HG03571 (cell line): ENCODE measurements around the gene KRTAP10-5.
"Not testable (repeated sequence)": the region's sequence is repeated elsewhere in the genome, so short reads cannot be mapped to it uniquely, and the experiment has no call there.

ENCODE experiments used
- ATAC-seq: cut with Tn5 transposase; IDR thresholded peaks from one replicate; pipeline ENCODE4 v1.9.1; 2021; ENCODE audit not compliant: unreplicated experiment

Gene KRTAP10-5

GRCh38 chr21:44611551-44611950, 31.1 kb upstream of the KRTAP10-5 start:
- ATAC-seq = no peak

GRCh38 chr21:44610157-44610843, 29.9 kb upstream of the KRTAP10-5 start:
- ATAC-seq = not testable (repeated sequence)

DNA sequence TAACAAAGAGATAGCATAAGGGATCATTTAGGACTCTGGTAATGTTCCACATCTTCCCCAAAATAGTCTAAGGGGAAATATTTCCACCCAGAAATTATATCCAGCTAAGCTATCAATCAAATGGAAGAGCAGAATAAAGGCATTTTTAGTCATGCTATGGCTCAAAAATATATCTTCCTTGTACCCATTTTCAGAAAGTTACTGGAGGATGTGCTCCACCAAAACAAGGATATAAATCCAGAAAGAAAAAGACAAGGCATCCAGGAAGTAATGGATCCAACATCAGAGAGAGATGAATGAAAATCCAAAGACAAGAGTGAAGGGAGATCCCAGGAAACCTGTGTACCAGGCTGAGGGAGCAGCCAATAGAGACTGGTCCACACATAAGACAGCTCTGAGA, 28.8 kb upstream of the KRTAP10-5 start:
- no peak for ATAC-seq

DNA sequence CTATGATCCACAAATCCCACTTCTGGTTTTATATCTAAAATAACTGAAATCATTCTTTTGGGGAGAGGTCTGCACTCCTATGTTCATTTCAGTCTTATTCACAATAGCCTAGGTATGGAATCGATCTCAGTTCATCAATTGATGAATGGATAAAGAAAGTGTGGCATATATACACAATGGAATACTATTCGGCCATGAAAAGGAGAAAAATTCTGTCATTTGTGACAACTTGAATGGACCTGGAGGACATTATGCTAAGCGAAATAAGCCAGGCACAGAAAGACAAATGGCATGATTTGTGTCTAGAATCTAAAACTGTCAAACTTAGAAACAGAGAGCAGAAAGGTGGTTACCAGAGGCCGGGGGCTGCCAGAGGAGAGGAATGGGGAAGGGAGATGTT, 26.1 kb upstream of the KRTAP10-5 start:
- ATAC-seq = no peak

DNA sequence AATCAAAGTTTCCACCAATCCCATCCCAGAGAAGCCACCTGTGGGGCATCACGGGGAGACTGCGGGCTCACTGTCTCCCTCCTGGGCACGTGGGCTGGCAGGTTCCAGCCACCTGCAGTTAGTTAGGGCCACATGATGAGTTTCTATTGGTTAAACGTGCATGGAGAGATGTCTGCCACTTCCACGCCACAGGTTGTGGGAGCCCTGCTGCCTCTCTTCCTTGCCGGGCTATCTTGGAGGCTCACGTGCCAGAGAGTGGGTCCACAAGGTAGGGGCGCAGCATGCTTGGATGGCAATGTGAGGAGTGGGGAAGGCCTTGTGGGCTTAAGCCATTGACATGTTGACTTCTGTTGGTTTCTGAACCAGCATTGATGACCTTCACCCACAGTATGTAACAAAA, 23.5 kb upstream of the KRTAP10-5 start:
- ATAC-seq = no peak

GRCh38 chr21:44603109-44603875, 22.9 kb upstream of the KRTAP10-5 start:
- no peak for ATAC-seq

DNA sequence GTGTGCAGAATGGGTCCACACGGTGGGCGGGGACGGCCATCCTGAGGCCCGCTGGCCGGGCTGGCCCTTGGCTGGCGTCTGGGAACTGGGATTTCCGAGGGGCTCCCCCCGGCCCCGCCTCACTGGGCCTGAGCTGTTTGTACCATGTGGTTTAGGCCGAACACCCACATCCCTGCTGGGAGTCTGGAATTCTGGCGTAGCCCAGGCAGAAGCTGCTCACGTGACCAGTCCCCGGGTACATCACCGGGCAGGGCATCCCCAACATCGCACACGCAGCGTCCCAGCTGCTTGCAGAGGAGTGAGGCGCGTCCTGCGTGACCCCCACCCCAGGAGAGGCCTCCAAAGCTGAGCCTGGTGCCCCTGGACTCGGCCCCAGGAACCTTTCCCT, 22.1 kb upstream of the KRTAP10-5 start:
- no peak for ATAC-seq

GRCh38 chr21:44601596-44602462, 21.4 kb upstream of the KRTAP10-5 start:
- no peak for ATAC-seq

DNA sequence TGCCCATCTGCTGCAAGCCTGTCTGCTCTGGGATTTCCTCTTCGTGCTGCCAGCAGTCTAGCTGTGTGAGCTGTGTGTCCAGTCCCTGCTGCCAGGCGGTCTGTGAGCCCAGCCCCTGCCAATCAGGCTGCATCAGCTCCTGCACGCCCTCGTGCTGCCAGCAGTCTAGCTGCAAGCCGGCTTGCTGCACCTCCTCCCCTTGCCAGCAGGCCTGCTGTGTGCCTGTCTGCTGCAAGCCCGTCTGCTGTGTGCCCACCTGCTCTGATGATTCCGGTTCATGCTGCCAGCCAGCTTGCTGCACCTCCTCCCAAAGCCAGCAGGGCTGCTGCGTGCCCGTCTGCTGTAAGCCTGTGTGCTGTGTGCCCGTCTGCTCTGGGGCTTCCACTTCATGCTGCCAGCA, 20.7 kb upstream of the KRTAP10-5 start:
- ATAC-seq = not testable (repeated sequence)

DNA sequence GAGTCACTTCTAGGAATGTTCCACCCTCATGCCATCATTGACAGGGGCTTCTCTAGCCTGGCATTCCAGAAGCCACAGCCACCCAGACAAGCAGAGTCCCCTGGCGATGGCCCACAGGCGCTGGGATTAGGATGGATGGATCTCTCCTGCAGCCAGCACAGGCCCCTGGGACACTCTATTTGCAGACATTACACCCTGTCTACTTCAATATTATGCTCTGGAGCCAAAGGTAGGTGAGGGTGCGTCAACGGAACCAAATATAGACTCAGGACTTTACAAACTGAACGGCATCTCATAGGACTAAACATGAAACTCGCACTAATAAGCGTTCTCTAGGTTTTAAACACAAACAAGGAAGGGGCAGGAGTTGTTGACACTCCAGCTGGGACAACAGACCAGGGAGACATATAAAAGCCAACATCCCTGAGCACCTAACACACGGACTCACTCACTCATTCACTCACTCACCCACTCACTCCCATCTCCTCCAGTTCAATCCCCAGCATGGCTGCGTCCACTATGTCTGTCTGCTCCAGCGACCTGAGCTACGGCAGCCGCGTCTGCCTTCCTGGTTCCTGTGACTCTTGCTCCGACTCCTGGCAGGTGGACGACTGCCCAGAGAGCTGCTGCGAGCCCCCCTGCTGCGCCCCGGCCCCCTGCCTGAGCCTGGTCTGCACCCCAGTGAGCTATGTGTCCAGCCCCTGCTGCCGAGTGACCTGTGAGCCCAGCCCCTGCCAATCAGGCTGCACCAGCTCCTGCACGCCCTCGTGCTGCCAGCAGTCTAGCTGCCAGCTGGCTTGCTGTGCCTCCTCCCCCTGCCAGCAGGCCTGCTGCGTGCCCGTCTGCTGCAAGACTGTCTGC, 19.9 kb upstream of the KRTAP10-5 start, which contains the start of gene KRTAP10-7:
TSS of gene KRTAP10-7 (plus strand) at position 480 of the 861 bp plus-strand sequence. CDS start at position 505, 25 bp downstream.
- not testable (repeated sequence) for ATAC-seq

GRCh38 chr21:44599264-44600029, 19.0 kb upstream of the KRTAP10-5 start:
- ATAC-seq = no peak

DNA sequence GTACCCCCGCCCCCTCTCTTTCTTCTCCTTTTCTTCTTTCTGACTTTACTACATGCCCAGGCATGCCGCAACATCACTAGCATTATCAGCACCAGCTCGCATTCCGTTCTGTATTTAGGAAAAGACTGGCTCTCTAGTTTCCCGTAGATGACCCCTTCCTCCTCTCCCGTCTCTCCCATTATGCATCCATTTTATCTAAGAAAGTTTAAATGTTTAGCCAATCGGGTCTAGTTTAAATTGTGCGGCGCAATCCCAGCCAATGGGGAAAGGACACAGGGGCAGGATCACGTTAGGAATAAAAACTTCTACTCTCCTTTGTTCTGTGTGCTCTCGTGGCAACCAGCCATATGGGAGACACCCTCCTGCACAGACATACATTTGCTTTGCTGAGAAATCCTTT, 17.7 kb upstream of the KRTAP10-5 start:
- ATAC-seq = no peak

GRCh38 chr21:44596068-44596725, 15.8 kb upstream of the KRTAP10-5 start:
- ATAC-seq = no peak

DNA sequence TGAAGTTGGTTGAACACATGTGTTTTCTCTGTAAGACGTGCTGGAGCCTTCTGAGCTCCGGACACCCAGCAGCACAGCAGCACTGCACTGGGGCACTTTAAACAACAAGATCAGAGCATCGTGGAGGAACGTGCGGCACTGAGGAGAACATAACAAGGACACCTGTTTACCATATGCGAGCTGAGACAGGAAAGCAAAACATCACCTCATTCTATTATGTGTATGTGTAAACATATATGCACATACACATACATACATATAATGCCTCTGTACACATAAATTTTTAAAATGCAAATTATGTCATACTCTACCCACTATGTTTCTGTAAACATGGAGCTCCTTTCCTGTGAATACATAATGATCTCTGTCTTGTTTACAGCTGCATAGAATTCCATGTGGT, 15.1 kb upstream of the KRTAP10-5 start:
- no peak for ATAC-seq

GRCh38 chr21:44594406-44594916, 14.1 kb upstream of the KRTAP10-5 start:
- no peak for ATAC-seq

- ATAC-seq = no peak
These were observed 13.4 kb upstream of the KRTAP10-5 start for GRCh38 chr21:44593598-44594405.

GRCh38 chr21:44592446-44593311, 12.3 kb upstream of the KRTAP10-5 start, which contains the start of gene KRTAP10-6:
Gene KRTAP10-6 (minus strand): TSS chr21:44592505. CDS start chr21:44592484, 21 bp downstream.
- ATAC-seq = no peak
